ENCODE results near the gene NRG3.
A peak's percentile ranks its signal among the peaks of the same experiment; 100 is the strongest.

The NRG3 gene

DNA sequence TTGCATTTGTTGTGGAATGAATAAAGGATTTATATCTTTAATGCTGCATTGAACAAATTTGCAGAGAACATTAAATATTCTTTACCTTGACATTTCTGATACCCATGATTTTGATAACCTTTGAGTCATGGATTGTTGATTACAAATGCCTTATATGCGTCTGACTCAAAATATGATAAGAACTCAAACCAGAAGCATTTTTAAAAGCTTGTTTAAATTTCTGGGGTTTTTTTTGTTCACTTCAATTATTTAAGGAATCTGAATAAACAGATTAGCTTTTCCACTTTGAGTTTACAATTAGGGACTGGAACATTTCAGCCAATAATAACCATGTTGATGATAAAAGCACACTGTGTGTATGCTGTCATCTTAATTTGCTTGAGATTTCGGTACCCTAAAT is 253.5 kb downstream of the NRG3 start:
- DNase-seq, result no peak

DNA sequence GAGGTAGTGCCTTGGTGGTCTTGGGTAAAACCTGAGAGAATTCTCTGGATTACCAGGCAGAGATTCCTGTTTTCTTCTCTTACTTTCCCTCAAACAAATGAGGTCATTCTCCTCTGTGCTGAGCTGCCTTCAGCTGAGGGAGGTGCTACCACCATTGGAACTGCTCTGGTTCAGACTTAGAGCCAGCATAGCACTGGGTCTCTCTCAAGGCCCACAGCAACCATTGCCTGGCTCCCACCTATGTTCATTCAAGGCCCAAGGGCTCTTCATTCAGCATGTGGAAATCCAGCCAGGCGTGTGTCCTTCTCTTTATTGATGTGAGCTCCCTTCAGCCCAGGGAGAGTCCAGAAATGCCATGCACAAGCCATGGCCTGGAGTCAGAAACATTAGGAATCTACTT is 261.1 kb downstream of the NRG3 start:
- no peak for DNase-seq

- DNase-seq, result no peak
Observed at GRCh38 chr10:82144153-82144552, 269.2 kb downstream of the NRG3 start.

DNA sequence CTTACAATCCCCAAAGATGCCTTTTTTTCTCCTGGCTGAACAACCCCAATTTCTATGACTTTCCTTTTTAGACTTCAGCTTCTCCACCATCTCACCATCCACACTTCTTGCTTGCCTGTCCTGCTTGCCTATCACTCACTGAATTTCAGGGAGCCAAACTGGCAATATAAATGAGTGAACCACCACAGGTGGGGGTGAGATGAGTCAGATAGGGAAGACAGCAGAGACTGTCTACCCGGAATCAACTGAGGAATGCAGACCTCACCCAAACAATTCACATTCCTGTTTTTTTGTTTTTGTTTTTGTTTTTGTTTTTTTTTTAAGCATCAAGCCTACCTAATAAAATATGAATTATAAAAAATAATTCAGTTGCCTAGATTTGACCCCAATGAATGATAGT is 273.8 kb downstream of the NRG3 start:
- DNase-seq, result no peak

DNA sequence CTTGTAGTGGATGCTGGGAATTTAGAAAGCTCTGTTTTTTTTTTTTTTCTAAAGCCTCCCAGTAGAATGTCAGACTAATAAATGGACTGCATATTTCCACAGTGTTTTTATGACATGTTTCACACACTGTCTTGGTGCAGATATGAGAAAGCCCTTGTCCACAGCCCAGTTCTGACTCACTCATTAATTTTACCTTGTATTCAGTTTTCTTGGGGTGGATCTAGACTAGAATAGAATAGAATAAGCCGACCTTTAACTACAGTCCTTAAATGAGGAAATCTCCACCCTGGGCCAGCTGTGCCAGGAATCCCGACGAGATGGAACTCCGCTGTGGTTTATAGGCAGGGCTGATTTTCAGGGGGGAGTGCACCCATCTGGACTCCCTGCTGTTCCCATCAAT is 274.7 kb downstream of the NRG3 start:
- no peak for DNase-seq

DNA sequence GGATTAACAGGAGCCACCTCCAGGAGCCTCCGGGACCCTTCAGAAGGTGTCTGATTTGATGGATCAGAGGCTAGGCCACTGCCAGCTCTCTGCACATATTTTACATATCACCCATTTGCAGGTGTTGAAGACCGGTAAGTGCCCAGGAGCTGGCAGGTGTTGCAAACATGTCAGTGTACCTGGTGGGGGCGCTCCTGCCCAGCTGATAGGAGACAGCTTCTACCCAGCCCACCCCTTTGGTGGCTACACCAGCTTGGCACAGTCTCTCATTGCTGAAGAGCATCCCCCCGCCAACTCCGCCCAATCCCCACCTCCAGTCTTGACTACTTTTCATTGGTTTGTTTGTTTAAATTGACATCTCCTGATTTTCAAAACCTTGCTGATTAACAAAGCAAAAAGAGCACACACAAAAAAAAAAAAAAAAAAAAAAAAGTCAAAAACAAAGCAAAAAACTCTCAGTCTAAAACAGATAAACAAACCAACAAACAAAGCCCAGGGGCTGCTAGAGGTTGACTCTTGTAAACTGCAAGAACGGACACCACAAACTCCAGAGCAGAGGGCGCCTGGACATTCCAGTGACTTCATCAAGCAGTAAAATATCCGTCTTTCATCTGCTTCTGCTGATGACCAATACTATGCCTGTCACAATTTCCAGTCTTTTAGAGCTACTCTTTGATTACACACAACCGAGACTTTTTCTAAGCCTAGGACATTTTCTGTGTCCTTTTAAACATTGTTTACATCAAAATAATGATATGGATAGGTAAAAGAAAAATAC is 275.3 kb downstream of the NRG3 start:
- DNase-seq, result no peak

GRCh38 chr10:82160307-82160706 is 285.3 kb downstream of the NRG3 start:
- DNase-seq, result no peak

DNA sequence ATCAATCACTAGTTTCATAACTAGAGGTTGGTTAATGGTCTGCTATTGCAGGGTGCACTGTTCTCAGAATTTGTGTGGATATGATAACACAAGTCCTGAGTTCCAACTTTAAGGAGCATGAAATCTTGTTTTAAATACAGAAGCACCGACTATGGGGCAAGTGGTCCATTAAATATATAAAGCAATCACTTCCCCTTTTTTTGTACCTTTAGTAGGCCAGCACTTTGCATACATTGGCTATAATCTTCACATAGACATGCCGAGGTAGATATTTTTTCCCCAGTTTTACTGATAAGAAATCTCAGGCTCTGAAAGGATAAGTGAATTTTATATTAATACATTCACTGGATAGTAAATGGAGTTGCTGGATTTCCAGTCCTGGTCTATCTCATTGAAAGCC is 286.3 kb downstream of the NRG3 start:
- DNase-seq, result no peak

GRCh38 chr10:82162549-82163195 is 287.7 kb downstream of the NRG3 start:
- DNase-seq, result peak; percentile 81

DNA sequence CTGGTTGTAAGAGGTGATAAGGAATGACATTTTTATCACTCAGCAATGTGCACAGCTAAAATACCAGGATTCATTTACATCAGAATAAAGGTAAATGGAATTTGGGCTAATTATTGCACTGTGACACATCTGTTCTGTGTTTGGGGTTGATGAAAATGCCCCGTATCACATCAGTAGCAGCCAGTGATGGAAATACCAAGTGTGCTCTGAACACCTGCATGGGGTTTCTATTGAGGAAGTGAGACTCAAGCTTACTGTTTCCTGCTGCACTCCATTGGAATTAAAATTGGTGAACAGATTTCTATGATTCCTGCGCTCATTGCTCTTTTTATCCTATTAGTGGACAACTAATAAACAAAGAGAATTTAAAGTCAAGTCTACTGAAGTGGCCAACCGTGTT is 296.9 kb downstream of the NRG3 start:
- DNase-seq, result no peak

GRCh38 chr10:82176587-82176986 is 301.6 kb downstream of the NRG3 start:
- DNase-seq, result no peak

DNA sequence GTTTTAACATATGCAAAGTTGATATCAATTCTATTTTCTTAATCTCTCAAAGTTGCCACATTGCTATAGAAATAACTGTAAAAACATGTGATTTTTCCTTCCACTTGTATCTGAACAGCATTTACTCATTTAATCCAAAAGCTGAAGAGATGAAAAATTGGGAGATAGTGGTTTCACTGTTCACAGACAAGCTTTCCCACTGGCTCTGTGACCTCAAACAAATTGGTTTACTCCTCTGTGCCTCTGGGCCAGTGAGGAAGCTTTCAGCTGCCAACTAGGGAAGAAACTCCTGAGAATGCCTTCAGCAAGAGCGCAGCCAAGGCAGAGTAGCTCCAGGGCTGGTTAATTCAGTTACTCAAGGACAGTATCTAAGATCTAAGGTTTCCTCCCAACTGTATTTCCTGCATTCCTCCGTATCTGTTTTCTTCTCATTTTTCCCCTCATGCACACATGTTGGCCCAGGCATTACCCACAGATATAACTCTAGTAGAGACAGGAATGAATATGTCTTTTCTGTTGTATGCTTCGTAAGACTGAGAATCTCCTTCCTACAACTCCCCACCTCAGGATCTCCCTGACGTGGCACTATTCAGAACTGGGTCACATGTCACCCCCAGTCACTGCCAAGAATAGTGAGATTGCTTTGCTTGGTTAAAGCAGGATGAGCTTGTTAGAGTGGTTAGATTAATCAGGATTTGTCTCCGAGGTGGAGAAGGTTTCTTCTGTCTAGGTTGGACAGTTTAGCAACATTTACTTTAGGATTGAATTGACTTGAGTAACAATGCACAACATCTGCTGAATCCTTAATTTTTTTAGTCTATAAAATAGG is 315.7 kb downstream of the NRG3 start:
- no peak for DNase-seq

DNA sequence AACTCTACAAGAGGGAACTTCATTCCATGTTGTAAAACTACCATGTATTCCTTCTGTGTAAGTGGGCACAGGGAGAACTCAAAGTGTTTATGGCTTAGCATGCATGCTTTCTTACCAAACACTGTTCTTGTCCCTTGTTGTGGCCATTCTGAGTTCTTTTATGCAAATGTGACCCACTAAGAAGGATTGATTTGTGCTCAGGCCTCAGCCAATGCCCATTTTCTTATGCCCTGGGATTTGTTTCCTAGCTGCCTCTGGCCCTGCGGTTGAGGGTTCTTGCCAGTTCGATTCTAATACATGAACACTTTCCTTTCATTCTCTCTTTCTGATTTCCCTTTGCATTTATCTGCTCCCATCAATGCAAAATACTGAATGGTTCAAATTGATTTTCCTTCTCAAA is 316.7 kb downstream of the NRG3 start:
- no peak for DNase-seq

DNA sequence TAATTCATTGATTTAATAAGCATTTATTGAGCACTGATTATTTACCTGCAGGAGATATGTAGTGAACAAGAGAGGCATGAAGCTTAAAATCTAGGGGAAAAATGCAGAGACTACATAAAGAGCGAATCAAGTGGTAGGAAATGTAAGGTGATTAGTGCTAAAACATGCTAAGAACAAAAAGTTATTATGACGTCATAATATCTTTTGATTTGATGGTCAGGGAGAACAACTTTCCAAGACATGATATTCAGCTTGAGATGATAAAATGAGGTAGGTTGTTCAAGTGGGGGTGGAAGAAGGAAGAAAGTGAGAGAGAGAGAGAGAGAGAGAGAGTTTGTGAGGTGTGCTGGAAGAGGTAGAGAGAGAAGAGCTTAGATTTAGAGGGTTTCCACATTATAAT is 317.7 kb downstream of the NRG3 start:
- no peak for DNase-seq

- no peak for DNase-seq
Observed at GRCh38 chr10:82194419-82194818, 319.4 kb downstream of the NRG3 start.

DNA sequence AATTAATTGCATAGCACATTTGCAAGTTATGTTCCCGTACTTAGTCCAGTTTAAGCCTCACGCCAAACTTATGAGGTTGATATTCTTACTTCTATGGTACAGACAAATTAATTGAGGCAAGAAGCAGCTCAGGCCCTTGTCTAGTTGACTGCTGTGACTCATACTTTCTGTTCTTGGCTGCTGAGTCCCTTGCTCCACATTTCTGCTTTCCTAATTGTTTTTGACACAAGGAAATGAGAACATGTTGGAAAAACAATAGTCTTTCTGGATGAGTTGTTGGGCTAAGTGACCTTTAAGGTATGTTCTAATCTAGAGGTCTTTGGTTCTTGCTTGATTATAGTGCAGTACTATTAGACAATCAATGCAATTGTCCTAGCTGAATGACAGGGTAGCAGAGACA is 331.8 kb downstream of the NRG3 start:
- DNase-seq, result no peak

DNA sequence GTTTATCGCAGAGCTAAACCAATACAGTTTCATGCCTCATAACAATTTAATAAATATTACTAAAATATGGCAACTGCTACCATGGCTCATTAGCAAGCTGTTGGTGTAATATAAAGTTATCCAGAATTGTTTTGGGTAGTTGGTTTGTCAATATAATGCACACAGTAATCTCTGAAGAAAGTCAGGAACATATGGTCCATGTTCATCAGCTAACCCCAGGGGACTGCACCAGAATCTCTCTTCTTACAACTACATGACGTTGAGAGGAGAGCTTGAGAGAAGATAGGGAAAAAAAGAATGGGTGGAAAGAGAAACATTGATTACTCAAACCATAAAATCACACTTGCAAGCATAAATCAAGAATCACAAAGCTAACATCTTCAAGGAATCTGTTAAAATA is 333.7 kb downstream of the NRG3 start:
- DNase-seq, result peak; percentile 19

DNA sequence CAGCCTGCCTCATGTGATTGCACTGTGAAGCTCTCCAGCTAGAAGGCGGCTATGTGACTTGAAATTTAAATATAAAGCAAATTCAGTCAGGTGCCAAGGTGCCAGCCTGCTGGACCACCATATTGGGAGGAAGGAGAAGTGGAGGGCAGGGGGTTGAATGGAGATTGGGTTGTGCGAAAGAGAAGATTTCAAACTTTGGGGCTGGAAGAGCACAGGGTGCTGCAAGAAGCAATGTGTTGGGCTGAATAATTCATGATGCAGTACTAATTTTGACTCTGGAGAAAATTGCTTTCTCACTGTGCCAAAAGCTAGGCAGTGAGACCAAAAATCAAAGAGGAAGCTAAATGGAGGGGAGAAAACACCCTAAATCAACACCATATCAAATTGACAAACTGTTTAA is 335.3 kb downstream of the NRG3 start:
- peak; percentile 11 for DNase-seq

DNA sequence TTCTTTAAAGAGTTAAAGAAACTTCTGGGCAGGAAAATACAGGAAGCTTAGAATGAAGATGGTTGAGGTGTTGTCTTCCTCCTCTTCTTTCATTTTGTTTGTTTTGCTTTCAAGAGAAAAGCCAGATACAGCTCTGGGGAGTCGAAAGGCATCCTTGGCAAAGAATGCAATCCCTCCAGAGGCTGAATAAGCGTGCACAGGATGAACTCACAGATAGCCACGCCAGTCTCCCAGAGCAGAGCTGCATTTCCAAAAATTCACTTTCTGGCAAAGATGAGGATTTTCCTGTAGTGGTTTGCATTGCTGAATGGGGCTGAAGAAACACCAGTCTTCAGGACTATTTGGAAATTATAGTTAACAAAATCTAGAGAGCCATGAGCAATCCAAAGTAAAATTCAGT is 336.4 kb downstream of the NRG3 start:
- DNase-seq, result peak; percentile 41

GRCh38 chr10:82212753-82213152 is 337.8 kb downstream of the NRG3 start:
- DNase-seq, result no peak

- DNase-seq, result no peak
Observed at GRCh38 chr10:82213784-82214183, 338.8 kb downstream of the NRG3 start.

DNA sequence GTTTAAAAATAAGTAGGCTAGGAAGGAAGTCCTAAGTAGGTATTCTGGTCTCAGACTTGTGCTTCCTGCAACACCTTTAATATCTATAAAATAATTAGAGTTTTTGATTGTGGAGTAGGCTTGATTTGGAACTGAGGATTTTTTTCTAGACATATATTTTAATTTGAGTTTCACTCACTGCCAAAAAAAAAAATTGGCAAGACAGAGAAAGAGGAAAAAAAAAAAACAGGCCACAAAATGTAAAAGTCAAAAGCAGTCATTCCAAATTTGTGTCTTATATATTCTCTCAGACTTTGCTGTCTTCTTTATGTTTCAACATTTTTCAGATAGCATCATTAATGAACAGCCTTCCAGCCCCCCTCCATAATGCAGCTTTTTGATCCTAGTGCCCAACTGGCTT is 346.1 kb downstream of the NRG3 start:
- no peak for DNase-seq

DNA sequence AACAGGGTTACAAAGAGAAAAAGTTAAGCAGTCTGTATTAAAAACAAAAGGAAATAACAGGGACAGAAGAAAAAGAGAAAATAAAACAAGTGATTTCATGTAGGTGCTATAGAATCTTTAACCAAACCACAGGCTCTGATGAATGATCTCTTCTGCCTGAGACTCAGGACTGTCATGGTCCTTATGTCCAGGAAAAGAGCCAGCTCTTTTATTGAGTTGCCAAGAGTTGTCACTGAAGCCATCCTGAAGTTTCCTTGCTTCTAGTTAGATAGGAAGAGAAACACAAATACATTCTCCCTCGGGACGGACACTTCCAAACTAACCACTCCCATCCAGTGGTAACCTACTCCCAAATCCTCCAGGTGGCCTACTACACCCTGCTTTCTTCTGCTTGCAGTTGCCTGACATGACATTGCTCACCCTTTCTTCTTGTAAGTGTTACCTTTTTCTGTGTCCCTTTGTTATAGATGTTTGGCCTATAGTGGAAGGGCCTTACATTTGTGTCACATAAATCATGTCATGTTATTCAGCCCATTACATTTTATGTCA is 346.7 kb downstream of the NRG3 start:
- peak; percentile 49 for DNase-seq

DNA sequence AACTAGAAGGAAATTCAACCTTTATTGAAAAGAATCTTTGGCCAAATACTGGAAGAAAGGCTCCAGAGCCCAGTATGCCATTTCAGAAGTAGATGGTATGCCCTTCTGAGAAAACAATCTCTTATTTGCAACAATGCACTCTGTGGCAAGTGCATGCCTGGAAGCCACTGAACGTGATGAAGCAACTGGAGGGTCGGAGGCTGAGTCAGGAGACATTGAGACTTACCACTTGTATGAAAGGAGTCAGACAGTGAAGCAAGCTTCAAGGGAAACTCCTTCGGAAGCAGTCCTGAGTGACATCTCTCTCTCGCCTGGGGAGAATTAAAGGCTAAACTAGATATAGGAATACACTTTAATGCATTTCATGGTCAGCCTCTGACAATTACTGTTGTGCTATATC is 353.7 kb downstream of the NRG3 start:
- no peak for DNase-seq

Data from NCI-H446 treated with DMSO at 0.1 percent for 48 hours (cell line).